Stimulated activated CD8-positive, alpha-beta memory T cell treated with anti-CD3 and anti-CD28 coated beads, Interleukin-4, amount 100 ng/mL, for 24 hours (primary cell): ENCODE results near the gene GABRB1.

Experiments
- DNase-seq: peaks from one replicate; pipeline ENCODE4 v3.0.0-alpha.2; 2020; ENCODE audit warnings: low read depth

Gene GABRB1

DNA sequence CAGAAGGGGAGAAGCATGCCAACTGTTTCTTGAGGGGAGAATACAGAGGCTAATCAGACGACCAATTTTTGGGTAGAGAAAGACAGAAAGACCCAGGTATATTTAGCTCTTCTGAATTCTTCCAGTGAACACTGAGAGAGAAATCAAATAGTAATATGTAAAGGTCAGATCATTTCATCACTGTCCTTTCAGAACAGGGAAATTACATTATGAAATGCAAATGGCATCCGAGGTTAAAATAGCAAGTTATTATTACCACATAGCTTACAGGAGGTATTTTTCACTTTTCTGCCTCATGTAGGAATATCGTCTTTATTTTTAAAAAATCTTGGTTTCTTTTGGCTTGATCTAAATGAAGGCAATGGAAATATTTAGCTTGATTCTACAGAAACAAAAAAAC, 18.0 kb downstream of the GABRB1 start:
- no peak for DNase-seq

DNA sequence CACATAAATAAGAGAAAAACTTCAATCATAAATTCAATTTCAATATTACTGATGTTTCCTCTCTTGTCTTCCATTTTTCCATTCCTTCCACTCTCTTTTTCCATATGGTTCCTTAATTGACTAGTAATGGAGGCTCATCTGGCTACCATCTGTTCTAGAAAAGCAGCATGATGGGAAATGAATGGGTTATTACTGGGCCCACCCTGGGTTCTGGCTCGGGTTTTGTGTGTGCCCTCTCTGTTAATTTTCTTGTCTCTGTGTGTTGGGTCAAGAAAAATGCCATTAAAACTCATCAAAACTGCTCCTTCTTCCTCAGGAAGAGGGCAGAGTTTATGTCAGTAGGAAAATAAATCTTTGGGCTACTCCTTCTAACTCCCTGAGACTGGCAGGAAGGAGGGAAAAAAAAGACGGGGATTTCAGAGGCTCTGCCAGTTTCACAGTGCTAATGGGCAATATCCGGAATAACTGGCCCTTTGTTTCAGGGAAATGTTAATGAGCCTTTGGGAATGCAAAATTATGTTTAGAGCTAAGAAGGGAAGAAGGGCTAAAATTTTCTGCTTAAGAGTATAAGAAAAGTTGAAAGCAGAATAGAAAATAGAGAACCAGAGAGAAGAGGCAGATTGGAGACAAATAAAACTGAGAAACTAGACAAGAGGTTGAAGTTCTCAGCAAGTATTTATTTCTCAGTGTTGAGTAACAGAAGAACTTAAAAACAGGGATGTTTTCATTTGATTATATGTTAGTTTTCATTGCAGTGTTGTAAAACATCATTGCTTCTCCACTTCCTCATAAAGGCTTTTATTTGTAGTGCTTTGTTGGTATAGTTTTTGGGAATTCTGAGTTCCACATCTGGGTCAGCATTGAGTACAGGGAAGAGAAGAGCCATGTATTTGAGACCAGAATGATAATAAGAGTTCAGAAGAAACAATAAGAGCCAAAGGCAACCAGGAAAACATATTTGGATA, 19.7 kb downstream of the GABRB1 start:
- no peak for DNase-seq

DNA sequence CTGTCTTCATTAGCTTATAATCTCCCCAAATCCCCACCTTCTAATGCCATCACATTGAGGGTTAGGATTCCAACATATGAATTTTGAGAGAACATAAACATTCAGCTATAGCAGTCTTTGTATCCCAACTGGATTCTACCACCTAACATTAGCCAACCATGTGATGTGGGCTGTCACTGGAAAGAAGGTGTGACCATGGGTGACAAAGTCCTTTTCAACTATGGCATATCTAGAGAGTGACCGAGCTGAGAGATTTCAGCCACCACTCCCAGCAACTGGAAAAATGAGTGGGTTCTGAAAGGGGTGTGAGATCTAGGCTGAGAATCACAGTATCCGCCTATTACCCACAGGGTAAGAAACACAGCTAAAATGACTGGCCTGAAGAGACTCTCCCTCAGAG, 22.1 kb downstream of the GABRB1 start:
- DNase-seq, result no peak

DNA sequence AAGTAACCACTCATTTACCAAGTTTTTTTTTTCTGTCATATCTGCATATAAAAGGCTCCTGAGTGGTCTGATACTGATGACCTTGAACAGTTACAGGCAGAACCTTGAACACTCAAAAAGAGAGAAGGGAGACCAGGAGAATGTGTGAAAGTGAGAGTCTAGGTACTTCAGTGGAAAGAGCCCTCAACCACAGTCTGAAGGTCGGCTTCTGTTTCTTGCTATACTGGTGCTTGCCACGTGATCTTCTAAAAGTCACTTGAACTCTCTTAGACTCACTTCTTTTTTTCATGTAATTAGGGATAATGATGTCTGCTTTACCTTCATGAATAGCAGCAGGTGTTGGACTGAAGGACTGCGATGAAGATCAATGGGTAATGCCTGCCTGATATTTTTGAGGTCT, 22.8 kb downstream of the GABRB1 start:
- DNase-seq, result no peak

DNA sequence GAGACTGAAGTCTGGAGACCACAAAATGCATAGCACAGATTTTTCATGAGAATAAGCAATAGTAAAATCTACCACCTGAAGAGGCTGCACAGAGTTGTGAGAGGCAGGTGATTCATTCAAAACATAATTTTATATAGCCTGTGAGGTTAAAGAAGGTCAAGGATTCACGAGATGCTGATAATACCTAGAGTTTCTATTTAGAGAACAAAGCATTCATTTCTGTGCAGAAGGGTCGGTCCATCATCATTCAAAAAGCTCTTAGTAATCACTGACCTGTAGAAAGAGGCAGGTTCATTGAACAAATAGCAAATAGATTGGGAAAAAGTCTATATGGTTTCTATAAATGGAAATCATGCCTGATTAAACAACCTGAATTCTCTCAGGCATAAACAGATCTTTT, 26.6 kb downstream of the GABRB1 start:
- no peak for DNase-seq

DNA sequence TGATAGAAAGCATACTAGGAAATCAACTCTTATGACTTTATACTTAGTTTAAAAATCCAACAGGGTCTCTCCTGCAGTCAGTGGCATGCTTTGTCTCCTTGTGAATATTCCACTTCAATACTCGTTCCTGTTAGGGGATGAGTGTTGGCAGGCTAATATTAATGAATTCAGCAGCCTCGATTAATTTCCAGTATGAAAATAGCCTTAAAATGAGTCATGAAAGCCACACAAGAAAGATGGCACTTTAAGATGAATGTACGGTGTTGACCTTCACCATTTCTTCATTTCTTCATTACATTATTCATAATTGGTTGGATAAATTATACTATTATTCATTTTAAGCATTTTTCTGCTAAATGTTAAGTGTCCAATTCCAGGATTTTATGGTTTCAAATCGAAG, 29.2 kb downstream of the GABRB1 start:
- no peak for DNase-seq

DNA sequence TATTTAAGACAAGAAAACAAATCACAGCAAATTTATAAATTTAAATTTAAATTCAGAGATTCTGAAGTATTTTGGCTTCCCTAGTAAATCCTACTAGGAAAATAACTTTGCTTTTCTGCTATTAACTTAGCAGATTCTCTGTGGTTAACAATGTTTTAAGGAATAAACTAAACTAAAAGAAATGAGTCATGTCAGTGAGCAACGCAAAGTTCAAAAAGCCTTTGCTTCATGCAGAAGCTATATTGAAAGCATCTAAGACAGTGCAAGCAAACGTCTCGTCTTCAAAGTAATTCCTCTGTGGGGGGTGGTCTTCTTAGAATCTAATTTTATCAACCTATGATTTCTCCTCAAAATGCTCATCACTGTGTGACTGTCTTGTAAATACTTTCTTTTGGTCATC, 30.1 kb downstream of the GABRB1 start:
- no peak for DNase-seq

DNA sequence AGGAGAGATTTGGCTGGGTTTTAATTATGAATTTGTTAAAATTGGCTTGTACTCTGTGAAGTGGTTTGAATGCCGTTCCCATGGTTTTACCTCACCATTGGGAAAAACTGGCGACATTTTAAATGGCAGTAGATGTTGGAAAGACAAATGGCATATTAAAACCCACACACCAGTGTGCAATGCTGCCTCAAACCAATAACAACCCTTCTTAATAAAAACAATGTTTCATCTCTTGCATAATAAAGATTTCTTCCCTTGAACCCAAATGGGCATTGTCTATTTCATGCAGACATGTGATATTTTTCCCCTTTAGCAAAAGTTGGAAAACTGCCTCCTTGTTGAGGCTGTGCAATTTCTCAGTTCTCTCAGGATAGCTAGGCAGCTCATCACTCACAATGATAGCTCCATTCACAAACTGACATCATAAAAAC, 33.7 kb downstream of the GABRB1 start:
- no peak for DNase-seq

DNA sequence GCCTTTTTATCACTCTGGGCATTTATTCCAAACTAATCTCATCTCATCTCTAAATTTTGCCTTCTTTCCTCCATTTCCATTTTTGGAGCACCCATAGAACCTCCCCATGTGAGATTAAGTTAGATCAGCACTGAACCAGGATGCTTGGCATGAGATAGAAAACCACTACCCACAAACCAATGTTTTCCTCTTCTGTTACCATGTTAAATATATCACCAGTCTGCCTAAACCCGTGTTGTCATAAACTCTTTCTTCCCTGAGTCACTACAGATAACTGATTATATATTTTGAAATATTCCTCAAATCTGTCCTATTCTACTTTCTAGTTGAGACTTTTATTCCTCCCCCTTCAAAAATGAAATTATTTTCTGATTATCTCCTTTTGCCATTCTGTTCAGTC, 37.6 kb downstream of the GABRB1 start:
- no peak for DNase-seq

DNA sequence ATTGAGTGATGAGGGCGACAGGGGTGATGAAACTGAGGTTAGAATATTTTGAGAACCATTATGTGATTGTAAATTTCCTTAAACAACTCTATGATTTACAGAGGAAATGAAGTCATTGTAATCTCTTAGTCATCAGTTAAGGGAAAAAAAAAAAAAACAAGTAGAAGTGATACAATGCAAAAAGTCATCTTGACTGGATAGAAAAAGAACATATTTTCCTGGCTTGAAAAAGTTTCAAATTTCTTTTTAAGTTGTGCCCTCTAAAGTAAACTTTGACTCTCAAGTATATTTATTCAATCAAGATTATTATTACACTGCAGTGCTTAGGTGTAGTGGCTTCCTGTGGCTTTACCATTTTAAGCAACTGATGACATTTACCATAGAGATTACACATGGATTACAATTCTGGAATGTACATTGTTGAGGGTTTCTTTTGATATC, 40.6 kb downstream of the GABRB1 start:
- DNase-seq, result no peak

DNA sequence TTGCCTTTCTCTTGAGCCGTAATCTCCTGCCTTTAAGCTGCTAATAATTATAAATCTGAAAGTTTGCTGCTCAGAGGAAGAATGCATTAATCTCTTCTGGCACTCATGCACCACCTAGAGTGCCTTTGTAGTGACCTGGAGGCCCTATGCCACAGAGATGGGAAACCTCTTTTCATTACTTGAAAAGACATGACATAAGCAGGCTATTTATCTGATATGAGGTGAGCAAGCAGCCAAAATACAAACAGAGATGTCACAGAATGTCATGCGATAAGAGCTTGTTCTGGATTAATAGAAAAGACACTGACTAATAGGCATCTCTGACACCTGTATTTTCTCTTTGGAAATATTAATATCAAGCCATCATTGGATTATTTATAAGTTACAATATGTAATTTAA, 42.3 kb downstream of the GABRB1 start:
- DNase-seq, result no peak

DNA sequence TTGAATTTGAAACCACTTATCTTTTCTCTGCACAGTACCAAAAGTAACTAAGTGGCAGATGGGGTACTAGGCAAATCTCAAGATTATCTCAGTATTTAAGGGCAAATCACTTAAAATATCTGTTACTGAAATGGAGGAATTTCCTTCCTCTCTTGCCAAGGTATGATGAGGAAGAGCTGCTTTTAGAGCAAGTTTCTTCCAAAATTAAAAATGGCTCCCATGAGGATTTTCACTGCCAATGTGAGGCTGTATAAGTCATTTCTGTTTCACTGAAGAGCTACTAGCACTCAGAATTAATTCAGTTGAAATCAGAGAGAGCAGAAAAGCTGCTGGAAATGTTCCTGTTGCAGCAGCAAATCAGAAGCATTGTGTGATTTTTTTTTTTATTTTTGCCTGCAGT, 43.4 kb downstream of the GABRB1 start:
- DNase-seq, result no peak

DNA sequence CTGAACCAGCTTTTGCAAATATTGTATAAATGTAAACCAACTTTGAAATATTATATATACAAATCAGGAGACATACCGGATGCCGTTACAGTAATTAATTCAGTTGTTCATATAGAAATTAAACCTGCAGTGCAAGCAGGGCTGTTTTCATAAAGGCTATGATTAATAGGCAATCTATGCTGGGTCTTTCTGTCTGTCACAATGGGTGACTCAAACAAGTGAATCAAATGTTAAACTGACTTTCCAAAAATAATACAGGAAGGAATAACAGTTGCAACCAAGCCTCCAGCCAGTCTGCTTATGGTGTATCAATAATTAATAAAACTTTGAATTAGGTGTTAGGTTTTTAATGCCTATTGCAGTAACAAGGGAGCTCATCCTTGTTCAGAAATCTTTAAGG, 43.9 kb downstream of the GABRB1 start:
- no peak for DNase-seq

DNA sequence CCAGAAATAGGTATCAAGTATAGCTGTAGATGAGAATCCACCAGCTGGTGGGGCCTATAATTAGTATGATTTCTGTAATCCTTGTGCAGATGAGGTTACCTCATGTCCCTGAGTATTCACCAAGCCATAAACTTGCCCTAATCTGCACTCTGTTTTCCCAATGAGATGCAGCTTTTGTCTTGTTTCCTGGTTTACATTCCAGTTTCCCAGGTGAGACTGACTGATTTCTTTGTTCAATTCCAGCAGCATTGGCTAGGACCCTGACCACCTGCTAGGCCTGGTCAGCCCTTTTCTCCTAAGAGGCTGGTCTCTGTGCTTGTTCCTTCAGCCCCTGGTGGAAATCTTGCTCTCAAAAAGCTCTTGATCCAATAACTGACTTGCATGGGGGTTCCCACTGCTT, 44.6 kb downstream of the GABRB1 start:
- no peak for DNase-seq

DNA sequence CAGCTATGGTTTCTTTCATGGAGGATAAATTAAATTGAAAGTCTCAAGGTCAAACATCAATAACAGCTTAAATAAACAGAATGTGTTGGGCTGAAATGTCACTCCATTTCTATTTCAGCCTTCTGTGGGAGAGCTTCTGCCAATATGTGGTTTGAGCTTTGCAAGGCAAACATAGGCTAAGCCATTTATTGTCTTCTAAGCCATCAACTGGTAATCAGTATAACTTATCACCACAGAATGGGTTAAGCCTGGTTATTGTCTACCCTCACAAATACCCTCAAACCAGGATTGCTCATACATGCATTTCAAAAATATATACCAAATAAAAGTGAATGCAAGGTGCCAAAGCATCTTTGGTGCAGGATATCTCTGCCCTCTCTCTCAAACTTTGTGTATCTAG, 52.7 kb downstream of the GABRB1 start:
- no peak for DNase-seq

DNA sequence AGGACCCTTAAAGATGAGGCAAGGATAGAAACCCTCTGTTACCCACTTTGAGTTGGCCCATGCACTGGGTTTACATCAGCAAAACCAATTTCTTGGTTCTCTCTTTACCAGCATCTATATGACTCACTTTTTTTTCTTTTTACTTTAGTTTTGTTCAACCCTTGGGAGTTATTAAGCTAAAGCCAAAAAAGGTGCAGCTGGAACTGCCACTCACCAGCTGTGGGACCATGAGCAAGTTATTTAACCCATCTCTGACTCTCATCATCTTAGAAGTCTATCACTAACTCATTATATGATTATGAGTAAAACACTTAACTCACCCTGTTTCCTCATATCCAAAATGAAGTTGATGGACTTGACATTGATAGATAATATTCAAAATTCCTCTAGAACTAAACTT, 53.4 kb downstream of the GABRB1 start:
- DNase-seq, result no peak

DNA sequence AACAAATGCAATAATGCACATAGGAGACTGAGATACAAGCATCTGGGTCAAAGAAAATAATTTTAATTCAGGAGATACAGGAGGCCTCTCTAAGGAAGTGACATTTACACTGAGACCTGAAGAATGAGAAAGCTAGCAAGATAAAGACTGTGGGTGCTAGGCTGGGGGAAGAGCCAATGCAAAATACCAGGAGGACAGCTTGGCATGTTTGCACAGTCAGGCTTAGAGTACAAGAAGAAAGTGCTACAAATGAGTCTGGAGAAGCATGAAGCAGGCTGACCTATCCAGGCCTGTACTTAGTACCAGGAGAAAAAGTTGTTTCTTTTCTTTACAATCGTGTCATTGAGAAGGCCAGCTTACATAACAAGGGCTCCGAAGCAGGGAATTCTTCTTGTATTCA, 56.9 kb downstream of the GABRB1 start:
- DNase-seq, result no peak

DNA sequence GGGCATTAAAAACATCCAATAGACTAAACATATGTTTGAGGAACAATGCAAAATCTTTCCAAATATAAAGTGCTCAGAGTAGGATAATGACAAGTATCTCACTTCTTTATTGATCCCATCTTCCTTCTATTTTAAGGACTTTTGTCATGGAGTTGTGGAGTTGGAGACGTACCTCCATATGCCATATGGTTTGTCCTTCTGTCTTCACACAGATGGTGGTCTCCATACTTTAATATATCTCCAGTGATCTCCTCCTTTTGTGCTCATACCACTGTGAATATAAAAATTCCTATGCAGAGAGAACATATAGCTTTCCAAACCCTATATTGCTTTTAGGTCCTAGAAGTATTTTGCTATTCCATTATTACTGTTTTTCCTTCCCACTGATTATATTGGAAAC, 64.5 kb downstream of the GABRB1 start:
- no peak for DNase-seq

DNA sequence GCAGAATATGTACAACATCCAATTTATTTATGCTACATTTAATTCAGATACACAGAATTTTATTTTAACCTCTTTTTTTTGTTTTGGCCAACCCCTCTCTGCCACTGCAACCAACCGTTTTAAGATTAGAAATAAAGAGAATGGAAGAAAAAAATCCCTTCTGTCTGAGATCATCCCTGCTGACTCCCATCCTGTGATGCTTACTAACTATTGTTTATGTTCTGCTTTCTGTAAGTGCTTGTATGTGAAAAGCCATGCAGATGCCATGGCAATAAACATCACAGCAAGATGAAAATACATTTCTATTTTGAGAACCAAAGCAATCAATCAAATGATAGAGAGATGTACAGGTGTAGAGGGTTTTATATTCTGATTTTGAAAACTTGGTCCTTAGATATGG, 70.1 kb downstream of the GABRB1 start:
- DNase-seq, result no peak

DNA sequence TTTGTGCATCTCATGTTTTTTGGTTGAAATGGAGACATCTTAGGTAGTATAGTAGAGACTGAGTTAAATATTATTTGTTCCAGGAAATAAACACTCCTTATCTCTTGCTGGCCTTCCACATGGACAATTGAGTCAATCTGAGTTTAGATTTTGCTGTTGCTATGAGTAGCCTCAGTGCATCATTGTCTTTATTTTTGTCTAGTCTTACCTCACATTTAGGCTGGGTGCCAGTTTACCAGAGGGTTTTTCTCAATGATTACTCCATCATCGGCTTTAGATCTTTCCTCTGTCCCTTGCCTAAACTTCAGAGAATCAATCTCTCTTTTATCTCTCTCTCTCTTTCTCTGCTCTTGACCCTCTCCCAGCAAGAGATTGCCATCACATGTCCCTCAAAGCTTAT, 73.6 kb downstream of the GABRB1 start:
- DNase-seq, result no peak

DNA sequence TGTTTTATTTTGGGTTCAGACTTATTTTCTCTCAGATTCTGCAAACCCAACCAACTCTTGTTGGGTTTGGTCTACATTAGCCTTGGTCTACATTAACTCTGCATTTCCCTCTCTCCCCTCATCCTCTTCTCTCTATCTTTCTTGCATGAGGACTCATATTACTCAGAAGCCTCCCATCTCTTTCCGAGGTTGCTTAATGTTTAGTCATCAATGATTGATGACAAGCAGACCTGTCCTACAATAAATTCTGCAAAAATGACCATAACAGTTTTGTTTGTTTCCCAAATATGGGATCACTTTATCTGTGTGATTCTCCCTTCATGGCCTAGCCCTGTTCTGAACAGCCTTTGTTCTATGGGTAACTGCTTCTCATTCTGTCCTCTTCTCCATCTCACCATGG, 75.2 kb downstream of the GABRB1 start:
- DNase-seq, result no peak

DNA sequence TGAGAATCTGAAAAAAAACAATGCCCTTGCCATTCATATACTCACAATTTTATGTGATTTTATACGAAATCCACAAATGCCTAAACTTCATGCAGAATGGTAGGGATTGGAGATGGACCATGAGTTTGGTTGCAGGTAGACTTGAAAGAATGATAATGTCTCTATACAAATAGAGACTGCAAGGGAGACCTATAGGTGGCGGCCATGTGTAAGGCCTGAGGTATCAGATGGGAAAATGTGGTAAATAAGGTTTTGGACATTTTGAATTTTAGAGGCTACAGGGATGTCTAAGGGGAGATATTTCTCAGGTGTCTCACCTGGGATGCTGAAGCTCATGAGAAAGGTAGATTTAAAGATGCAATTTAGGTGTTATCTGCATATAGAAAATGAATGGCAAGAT, 78.0 kb downstream of the GABRB1 start:
- DNase-seq, result no peak

DNA sequence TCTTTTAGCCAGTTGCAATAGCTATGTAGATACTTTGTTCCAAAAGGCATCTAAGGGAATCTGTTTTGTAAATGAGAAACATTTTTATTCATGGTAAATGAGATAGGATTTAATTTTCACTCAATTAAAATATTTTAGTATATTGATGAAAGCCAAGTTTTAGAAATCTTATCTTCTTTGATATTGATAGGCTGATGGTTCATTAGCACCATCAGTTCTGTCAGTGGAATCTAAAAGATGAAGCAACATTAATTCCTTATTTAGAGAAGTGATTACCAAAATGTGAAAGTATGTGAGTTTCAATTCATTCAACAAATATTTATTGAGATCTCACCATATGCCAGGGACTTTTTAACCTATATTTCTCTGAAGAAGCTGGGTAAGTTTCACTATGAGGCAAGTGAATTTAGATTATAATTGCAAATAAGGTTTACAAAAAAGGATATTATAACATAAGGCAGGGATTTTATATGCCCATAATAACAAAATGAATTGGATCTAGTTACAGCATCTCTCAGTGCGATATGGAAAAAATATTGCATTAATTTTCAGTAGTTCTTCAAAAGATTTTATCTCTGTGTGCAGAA, 79.3 kb downstream of the GABRB1 start:
- no peak for DNase-seq
